GM18508 (cell line): ENCODE data around the gene PODXL2.
"Not testable (repeated sequence)": the region's sequence is repeated elsewhere in the genome, so short reads cannot be mapped to it uniquely, and the experiment has no call there.

Experiments
- ATAC-seq: cut with Tn5 transposase; IDR thresholded peaks from one replicate; pipeline ENCODE4 v1.9.1; 2021; ENCODE audit warnings: moderate number of reproducible peaks; ENCODE audit not compliant: insufficient read depth, unreplicated experiment

PODXL2 gene

GRCh38 chr3:127604546-127605165, 24.3 kb upstream of the PODXL2 start:
- ATAC-seq = no peak

GRCh38 chr3:127605547-127605946, 23.4 kb upstream of the PODXL2 start:
- not testable (repeated sequence) for ATAC-seq

DNA sequence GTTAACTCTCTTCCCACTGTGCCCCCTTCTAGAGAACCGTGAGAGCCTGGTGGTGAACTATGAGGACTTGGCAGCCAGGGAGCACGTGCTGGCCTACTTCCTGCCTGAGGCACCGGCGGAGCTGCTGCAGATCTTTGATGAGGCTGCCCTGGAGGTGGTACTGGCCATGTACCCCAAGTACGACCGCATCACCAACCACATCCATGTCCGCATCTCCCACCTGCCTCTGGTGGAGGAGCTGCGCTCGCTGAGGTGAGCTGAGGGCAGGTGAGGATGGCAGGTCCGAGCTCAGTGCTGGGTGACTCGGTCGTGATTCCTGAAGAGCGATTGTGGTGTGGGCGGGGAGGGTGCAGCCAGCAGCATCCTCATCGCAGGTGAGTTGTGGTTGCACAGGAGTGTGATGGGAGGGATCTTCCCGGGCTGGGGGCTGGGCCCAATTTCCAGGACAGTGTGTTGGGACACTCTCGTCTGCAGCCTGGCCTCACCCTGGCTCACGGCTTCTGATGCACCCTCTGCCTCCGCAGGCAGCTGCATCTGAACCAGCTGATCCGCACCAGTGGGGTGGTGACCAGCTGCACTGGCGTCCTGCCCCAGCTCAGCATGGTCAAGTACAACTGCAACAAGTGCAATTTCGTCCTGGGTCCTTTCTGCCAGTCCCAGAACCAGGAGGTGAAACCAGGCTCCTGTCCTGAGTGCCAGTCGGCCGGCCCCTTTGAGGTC, 22.7 kb upstream of the PODXL2 start:
- ATAC-seq = no peak

- no peak for ATAC-seq
Measured at GRCh38 chr3:127606981-127607595, 21.9 kb upstream of the PODXL2 start.

DNA sequence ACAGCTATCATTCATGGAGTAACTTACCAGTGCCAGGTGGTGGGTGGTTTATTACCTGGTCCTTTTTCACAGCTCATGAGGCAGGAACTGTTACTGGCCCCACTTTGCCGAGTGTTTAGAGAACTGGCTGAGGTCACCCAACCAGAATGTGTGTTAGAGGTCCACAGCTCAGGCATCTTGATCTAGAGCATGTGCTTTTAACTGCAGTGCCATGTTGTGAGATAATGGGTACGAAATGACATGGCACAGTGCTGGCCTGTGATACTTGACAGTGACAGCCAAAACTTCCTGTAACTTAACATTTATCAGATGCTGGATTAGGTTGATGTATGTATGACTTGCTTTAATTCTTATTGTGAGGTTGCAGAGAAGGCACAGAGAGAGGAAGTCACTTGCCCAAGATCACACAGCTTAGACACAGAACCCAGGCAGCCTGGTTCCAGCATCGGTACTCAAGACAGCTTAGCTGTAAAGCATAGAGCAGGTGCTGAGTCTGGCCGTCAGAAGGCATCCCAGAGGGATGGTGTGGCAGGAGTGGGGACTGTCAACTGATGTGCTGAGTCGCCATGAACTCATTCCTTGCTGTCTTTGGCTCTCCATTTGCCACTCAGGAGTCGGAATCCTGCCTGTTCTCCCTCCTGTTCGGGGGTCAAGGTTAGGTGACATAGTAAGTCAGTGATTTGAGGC, 21.2 kb upstream of the PODXL2 start:
- no peak for ATAC-seq

- ATAC-seq = no peak
Measured at GRCh38 chr3:127608362-127608718, 20.6 kb upstream of the PODXL2 start.

DNA sequence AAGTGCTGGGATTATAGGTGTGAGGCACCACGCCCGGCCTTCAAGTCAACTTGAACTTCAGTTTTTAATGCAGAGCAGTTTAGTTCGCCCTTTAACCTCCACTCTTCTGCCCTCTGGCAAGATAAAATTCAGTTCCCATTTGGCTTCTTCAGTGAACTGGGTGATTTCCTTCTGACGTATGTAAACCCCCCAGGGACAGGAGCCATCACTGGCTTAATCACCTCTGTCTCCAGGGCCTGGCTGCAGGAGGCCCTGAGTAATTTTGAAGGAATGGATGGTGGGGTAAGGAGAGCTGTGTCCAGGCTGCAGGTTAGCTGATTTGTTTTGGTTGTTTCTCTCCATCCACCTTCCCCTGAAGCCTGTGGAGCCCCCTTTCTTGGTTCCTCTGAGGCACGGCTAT, 18.9 kb upstream of the PODXL2 start:
- ATAC-seq = no peak

DNA sequence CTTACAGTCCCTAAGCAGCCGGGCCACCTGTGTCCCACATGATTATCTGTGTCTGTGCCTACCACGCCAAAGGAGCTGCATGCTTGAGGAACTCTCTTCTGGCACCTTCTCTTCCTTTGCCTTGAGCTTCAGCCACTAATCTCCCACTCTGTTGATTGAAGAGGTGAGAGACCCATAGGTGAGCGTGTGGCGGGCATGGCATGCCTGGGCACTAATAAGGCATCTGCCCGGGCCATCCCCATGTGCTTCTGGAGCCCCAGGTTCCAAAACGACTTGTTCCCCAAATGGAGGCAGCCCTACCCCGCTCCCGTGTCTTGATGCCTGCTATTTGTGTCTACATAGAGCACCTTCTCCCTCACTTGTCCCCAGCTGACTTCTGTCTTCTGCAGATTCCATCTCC, 17.7 kb upstream of the PODXL2 start:
- no peak for ATAC-seq

DNA sequence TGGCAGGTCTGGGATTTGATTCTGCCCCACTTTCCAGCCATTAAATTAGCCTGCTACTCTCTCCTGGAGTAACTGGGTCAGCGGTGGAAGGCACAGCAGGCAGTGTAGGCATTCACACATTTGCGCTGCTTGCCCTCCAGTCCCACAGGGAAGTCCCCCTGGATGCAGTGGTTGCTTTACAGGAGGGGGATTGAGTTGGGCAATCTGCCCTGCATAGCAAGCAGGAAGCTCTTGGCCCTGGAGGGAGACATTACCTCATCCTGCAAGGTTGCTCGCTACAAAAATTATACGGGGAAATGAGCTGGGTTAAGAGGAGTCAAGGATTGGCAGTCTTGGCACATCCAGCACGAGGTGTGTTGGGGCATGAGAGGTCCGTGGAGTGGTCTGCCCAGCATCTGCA, 16.0 kb upstream of the PODXL2 start:
- ATAC-seq = no peak

- no peak for ATAC-seq
Measured at GRCh38 chr3:127613406-127613805, 15.6 kb upstream of the PODXL2 start.

- no peak for ATAC-seq
Measured at GRCh38 chr3:127614928-127615589, 13.9 kb upstream of the PODXL2 start.

- ATAC-seq = no peak
Measured at GRCh38 chr3:127615631-127616305, 13.2 kb upstream of the PODXL2 start.

GRCh38 chr3:127616836-127617605, 12.0 kb upstream of the PODXL2 start:
- ATAC-seq = no peak

DNA sequence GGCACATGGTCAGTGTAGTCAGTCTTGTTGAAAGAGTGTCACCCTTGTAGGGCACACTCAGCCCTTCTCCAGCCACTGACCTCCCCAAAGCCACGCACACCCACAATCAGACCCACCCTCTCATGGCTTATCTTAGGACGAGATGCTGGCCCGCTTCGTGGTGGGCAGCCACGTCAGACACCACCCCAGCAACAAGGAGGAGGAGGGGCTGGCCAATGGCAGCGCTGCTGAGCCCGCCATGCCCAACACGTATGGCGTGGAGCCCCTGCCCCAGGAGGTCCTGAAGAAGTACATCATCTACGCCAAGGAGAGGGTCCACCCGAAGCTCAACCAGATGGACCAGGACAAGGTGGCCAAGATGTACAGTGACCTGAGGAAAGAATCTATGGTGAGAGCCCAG, 10.1 kb upstream of the PODXL2 start:
- ATAC-seq = no peak

GRCh38 chr3:127620637-127621375, 8.2 kb upstream of the PODXL2 start:
- no peak for ATAC-seq

GRCh38 chr3:127622031-127622430, 7.0 kb upstream of the PODXL2 start:
- ATAC-seq = no peak

DNA sequence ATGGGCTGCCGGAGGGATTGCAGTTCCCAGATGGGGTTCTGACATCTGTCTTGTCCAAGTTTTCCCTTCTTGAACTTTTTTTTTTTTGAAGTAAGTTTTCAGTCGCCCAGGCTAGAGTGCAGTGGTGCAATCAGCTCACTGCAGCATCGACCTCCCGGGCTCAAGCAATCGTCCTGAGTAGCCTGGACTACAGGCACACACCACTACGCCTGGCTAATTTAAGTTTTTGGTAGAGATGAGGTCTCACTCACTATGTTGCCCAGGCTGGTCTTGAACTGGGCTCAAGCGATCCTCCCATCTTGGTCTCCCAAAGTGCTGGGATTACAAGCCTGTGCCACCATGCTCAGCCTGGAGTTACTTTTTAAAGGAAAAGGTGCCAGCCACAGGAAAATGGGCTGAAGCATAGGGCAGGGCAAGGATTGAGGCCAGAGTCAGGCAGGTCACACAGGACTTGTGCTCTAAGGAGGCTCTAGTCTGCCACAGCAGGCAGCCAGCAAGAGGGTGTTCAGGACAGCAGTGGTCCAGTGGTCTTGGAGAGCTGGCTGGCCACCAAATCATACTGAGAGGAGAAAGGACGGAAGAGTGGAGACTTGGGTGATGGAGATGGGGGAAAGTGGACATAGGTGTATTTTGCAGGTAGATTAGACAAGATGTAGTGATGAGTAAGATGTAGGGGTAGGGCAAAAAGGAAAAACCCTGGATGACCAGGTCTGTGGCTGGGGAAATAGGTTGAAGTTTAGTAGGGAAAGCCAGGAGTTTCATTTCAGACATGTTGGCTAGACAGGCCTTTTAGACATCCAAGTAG, 6.0 kb upstream of the PODXL2 start:
- no peak for ATAC-seq

GRCh38 chr3:127624063-127624462, 4.9 kb upstream of the PODXL2 start:
- ATAC-seq = no peak
